ENCODE measurements around the gene MAGI1.

DNA sequence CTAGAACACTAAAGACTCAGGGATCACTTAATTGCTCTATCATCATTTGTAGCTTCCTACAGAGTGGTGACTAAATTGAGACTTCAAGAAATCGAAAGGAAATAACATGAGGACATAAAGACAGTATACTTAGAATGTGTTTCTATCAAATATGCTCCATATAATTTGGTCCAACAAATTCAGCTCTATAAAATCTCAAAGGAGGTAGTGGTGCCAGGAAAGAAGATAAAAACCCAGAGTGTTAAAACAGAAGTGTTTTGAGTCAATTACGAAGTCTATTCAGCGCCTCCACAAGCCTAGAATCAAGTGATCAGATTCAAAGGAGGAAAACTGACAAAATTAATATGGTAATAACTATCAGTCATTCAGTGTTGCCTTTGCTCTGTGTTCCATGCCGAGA, 22.9 kb downstream of the MAGI1 start:
- TF ChIP-seq CTCF (conservative IDR thresholded peaks at IDR 0.05), result no peak
- no peak for TF ChIP-seq ZFX (IDR thresholded peaks at IDR 0.05)

All from C4-2B (cell line).